Measurements from ENCODE around the gene SFXN1.
"Not testable (repeated sequence)": the region's sequence is repeated elsewhere in the genome, so short reads cannot be mapped to it uniquely, and the experiment has no call there.

SFXN1 gene

DNA sequence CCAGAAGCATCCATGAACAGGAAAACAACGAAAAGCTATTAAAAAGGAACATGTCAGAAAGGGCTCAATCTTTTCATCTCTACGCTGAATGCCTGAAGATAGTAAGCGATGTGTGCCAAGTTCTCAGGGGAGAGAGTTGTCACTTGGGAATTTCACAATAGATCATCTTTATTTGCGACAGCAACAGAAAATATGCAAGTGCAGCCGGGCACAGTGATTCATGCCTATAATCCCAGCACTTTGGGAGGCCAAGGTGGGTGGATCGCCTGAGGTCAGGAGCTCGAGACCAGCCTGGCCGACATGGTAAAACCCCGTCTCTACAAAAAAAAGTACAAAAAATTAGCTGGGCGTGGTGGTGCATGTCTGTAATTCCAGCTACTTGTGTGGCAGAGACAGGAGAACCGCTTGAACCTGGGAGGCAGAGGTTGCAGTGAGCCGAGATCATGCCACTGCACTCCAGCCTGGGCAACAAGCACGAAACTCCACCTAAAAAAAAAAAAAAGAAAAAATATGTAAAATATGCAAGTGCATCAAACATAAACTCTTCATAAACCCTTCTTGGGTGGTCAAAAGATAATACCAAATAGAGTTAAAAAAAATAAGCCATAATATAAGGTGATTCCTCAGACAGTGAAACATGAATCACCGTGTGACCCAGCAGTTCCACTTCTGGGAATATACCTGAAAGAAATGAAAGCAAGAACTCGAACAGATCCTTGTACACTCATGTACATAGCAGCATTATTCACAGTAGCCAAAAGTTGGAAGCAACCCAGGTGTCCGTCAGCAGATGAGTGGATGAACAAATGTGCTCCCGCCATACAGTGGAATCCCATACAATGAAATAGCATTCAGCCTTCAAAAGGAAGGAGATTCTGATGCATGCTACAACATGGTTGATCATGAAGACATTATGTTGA, 16.2 kb downstream of the SFXN1 start:
- DNase-seq, result no peak

DNA sequence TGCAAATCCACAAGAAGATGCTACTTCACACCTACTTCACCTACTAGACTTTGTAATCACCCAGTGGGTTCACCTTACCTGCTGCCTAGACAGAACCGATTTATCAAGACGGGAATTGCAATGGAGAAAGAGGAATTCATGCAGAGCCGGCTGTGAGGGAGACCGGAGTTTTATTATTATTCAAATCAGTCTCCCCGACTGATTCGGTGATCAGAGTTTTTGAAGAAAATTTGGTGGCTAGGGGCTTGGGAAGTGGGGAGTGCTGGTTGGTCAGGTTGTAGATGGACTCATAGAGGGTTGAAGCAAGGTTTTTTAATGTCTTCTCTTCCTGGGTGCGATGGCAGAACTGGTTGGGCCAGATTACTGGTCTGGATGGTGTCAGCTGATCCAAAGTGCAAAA, 23.4 kb downstream of the SFXN1 start:
- no peak for DNase-seq

DNA sequence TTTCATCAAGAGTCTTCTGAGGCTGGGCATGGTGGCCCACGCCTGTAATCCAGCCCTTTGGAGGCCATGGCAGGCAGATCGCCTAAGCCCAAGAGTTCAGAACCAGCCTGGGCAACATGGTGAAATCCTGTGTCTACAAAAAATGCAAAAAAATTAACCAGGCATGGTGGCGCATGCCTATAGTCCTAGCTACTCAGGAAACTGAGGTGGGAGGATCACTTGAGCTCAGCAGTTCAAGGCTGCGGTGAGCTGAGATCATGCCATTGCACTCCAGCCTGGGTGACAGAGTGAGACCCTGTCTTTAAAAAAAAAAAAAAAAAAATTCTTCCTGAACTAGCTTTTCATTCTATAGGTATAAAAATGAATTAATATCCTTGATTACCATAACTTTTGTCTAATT, 29.3 kb downstream of the SFXN1 start:
- not testable (repeated sequence) for DNase-seq

DNA sequence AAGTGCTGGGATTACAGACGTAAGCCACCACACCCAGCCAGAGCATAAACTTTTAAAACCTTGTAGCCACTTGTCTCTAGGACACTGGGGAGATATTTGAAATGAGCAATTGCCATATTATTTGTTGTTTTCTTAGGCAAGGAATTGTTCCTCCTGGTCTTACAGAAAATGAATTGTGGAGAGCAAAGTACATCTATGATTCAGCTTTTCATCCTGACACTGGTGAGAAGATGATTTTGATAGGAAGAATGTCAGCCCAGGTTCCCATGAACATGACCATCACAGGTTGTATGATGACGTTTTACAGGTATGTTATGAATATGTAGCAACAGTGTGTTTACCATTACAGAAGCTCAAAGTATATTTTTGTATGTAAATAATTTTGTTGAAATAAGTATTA, 30.5 kb downstream of the SFXN1 start:
- no peak for DNase-seq

DNA sequence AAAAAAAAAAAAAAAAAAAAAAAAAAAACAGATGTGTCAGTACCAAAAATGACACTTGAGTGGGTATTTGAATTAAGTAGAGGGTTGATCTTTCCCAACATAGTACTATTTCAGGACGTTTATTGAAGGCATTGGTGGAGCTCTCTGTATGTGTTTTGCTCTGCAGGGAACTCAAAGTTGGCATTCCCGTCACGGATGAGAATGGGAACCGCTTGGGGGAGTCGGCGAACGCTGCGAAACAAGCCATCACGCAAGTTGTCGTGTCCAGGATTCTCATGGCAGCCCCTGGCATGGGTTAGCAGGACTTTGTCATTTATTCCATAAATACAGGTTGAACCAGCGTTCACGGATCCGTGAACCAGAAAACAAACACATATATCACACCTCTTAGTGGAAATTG, 34.9 kb downstream of the SFXN1 start:
- DNase-seq, result no peak

DNA sequence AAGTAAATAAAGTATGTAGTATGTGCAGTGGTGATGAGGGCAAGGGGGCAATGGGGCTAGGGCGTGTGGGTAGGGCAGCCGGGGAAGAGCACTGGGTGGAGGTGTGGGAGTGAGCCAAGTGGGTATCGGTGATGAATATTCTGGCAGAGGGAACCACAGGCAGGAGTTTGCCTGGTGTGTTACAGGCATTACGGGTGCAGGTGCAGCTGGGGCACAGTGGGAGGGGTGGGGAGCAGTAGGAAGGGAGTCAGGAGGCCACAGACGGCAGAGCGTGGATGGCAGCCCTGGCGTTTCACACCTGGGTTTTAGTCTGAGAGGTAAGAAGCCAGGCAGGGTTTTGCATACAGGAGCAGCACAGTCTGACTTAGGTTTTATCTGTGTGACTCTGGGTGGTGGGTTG, 35.4 kb downstream of the SFXN1 start:
- no peak for DNase-seq

DNA sequence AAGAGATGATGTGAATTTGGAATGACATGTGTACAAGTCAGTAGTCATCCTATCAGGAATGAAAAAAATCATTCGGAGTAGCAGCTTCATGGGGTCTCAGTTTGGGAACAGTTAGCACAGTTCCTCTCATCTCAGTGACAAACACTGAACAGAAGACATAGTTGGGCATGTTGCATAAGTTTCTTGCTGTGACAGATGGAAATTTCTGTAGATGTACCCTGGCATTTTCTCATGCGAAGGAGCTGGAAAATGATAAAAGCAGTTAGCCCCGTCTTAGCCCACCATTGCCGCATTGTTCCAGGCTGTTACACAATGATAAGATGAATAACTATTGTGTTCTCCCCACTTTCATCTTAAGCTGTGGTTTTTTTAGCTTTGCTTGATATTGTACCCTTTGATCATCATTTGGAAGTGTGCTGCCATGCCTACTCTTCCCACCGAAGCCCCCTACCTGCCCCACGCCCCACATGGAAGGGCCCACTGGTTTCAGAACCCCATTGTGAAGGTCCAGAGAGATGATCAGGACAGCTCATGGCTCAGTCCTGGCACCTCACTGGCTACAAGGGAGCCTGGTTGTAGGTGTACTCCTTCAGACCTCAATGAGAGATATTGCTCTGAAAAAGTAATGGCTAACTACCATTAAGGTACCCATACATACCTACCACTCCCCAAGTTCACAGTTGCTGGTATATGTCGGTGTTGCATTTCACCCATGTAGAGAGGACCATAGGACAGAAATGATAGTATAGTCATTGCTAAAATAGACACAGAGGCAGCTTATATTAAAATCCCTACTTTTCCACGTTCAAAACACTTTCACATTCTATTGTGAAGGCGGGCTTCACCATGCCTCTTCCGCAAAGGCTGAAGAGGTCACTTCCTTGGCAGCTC, 38.8 kb downstream of the SFXN1 start:
- no peak for DNase-seq

DNA sequence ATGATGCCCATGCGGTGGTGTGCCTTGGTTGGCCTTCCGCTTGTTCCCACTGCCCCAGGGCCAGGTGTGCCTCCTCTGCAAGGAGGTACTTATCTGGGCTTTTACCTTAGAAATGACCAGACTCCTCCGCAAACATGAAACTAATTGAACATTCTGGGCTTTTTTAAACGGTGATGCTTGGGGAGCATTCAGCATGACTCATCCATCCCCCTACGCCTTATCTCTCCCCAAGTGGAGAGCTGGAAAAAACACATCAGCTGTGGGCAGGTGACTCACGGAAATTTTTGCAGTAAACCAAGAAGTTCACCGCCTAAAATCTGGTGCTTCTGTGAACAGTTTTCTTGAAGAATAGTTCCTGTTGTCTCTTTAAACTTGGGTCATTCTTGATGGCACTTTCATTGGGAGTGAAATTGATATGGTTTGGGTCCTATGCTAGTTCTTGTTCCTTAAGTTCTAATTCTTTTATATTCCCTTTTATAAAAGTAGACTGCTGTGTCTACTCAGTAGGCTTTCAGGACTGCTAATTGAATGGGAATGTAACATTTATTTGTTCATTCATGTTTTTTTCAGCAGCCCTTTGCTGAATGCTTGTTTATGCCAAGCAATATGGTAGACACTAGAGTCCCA, 39.6 kb downstream of the SFXN1 start:
- DNase-seq, result peak; percentile 51

DNA sequence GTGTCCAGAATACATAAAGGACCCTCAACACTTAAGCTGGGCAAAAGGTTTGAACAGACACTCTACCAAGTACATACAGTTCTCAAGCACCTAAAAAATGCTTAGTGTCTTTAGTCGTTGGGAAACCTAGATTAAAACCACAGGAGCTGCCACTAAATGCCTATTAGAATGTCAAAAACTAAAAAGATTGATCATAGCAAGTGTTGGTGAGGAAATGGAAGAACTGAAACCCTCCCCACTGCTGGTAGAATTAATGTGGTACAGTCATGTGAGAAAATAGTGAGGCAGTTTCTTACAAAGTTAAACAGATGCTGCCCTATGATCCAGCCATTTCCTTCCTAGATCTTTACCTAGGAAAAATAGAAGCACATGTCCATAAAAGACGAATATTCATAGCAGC, 40.6 kb downstream of the SFXN1 start:
- DNase-seq, result no peak

DNA sequence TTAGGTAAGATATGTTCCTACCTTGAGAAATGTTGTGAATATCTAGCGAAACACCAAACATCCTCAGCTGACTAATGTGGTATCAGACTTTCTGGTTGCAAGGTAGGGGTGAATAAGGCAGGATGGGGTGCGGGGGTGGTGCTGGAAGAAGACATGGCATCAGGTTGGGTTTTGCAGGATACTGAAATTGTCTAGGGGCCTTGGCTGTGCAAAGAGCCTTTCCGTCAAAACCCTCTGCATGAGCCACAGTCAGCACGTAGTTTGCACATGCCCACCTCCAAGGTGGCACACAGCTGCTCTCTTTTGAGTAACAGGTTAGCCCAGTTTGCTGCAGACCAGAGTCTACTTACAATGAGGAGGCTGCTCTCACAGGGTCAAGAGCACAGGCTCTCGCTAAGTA, 42.0 kb downstream of the SFXN1 start:
- no peak for DNase-seq

DNA sequence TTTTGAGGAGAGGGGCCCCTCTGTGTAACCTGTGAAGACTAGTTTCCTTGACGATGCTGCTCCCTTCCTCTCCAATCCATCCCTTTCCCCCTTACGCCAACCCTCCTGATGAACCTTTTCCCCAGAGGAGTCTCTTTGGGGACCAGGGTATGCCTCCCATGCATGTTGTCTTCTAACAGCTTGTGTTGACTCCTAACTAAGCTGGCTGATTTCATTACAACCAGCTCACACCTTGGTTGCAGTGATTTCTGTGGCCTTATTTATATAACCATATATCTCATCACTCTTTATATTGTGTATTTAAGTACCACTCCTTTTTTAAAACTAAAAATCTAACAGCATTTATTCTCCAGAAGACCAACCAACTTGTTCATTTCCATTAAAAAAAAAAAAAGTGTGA, 42.5 kb downstream of the SFXN1 start:
- DNase-seq, result no peak

DNA sequence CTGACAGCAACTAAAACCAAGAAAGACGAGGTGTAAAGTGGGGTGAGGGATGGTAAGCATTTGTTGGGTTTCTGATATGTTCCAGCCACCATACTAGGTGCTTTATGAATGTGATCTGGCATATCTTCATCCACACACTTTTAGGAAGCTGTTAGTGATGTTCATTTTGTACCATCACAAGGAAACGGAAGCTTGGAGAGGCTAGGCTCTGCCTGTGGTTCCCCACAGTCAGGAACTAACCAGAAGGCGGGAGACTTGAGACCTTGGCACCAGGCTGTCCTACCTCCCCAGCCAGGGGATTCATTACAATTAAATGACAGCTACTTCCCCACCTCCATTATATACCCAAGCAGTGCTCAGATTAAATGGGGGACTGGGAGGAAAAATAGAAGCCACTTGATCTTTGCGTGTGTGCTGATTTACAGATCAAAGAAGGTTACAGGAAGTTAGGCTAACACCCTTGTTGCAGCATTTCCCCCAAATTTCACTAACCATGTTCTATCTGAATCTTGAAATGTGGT, 43.0 kb downstream of the SFXN1 start:
- DNase-seq, result no peak

DNA sequence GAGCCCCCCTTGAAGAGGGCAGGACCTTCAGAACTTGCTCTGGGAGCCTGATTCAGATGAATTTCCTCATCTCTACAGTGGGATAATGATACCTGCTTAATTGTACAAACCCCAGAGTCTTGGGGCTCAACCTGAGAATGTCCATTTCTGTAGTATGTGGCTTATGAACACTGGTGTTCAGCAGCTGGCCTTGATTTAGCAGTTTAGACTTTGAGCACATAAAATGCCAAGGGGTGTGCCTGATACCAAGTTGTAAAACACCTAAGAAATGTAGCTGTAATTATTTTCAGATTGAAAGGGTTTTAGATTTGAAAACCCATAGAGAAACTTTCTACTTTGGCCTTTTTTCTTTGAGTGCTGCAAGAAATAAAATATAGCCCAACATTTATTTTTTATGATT, 44.9 kb downstream of the SFXN1 start:
- DNase-seq, result no peak

DNA sequence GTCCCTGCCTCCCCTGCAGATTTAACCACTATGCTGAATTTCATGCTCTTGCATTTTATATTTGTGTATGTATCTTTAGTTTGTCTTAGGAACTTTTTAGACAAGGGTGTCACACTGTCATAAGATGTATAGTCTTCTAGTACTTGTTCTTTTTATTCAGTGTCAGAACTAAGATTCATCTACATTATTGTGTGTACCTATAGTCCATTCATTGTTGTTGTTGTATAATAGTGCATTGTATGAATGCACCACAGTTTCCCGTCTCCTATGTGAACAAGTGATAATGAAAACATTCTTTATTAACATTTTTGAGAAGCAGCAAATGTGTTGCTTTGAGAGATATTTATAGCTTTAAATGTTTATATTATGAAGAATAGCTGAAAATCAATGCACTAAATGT, 45.9 kb downstream of the SFXN1 start:
- DNase-seq, result no peak

DNA sequence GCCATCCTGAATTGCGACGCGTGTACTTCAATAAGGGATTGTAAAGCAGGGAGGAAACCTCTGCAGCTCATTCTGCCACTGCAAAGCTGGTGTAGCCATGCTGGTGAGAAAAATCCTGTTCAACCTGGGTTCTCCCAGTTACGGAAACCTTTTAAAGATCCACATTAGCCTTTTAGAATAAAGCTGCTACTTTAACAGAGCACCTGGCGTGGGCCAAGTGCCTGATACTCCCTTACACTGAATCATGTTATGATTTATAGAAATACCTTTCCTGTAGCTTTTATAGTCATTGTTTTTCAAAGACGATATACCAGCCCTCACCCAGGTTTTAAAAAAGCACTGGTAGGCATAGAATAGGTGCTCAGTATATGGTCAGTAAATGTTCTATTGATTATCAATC, 48.3 kb downstream of the SFXN1 start:
- no peak for DNase-seq

DNA sequence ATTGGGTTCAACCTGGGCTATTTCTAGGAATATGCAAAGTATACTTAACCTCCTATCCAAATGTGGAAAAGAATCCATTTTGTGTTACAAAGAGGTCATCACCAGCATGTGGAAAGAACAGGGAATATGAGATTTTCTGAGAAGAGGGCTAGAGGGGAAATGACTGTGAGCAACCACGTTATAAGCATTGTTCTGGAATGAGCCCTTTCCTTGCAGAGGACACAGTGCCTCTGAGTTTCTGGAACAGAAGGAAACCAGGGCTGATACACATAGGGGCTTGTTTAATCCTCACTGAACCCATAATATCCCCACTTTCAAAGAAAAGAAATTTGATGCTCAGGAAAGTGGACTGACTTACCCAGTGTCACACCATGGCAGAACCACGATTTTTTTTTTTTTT, 53.0 kb downstream of the SFXN1 start:
- no peak for DNase-seq

DNA sequence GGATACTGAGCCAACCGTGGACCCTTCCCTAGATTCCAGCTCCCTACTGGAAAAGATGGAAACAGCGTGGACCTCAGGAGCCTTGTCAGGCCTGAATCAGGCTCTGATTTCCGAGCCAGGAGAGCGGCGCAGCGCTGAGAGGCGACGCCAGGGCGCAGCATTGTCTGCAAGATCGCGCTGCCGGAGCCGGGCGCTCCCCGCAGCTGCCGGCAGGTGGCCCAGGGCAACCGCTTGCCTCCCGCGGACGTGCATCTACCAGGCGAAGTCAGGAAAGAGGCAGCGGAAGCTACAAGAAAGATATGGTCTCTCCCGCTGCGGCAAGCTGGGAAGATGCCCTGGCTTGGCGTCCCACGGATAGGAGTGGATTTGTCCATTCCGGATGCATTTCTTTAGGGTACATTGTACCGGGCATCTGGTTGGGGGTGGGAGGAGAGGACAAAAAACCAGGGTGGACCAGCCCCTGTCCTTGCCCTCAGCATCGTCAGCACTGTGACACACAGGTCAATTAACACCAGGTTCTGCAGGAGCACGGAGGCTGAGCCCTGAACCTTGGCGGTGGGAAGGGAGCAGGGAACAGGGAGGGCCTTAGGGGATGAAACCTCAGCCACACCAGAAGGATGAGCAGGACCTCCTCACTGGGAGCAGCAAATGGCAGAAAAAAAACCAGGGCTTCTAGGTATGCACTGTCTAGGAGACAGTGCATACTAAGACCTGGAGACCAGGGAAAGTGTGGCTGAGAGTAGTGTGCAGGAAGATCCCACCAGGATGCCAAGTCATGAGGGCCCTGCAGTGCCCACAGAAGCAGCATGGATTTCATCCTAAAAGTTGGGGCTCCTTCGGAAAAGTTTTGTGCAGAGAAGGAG, 55.9 kb downstream of the SFXN1 start:
- peak; percentile 77 for DNase-seq

DNA sequence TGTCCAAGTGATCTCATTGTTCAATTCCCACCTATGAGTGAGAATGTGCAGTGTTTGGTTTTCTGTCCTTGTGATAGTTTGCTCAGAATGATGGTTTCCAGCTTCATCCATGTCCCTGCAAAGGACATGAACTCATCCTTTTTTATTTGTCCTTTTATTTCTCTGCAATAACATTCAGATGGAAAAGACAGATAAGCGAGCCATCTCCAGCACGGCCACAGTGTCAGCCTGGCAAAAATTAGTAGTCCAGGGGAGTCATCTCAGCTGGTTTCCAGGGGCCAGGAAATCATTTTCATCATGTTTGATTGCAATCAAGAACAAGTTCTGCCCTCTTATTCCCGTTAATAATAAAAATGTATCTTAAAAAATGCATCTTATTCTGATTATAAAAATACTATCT, 57.0 kb downstream of the SFXN1 start:
- DNase-seq, result not testable (repeated sequence)

DNA sequence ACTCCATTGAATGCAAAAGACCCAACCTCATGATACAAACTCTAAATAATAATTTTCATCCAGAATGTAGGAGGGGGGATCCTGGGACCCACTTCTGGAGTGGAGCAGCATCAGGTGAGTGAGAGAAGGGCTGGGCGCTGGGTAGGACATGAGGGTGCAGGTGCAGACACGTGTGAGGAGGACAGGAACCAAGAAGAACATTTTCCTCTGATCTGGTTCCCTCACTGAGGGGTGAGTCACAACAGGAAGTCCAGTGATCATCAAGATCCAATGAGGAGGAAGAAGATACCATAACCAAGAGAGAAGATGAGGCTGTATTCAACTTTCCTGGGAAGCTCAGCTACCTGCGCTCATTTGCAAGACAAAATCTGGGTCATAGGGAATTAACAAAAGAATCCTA, 57.4 kb downstream of the SFXN1 start:
- no peak for DNase-seq

DNA sequence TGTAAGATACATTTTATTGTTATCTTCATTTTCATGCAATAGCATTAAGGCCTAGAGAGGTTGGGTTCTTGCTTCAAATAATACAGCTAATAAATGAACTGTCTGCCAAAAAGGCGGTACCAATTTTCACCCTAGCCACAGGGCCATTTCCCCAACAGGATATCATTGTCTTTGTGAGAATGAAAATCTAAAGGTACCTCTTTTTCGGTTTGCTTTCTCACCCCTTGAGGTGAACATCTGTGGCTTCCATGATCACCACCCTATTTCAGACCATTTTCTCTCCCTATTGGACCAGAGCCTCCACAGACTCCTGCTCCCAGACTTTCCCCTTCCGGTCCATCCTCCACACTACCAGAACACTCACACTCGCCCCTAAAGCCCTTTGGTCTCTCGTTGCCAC, 60.2 kb downstream of the SFXN1 start:
- no peak for DNase-seq

DNA sequence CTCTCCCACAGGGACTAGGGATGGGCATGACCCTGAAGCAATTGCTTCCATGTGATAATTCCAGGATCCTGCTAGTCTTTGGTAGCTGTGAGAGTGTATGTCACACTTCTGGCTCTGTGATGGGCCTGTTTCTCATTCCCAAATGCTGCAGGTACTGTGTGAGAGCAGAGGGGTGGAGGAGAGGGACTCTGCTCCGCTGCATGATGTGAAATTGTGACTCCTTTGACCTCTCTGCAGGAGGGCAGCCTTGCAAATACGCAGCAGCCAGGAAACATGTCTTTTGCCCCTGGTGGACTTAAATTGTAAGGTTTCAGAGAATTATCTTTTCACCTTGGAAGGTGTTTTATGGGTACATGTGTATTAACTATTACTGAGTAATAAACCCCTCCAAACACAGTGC, 61.6 kb downstream of the SFXN1 start:
- no peak for DNase-seq

DNA sequence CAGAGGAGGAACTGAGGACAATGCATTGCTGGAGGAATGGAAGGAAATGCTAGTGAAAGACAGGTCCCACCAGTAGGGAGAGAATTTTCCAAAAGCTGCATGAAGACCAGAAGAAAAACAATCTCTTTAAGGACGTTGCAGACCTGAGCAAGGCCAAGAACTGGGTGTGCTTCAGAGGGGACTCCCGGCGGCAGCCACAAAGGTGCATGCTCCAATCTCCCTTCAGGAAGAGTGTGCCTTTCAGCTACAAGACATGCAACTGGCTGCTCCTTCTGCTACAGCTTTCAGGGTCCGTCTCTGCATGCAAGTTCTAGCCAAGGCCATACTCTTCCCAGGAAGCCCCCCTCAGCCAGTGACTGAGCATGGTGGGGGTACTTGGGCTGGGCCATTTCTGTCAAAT, 62.9 kb downstream of the SFXN1 start:
- DNase-seq, result no peak
